ENCODE data around the gene FAM114A1.
A peak's percentile ranks its signal among the peaks of the same experiment; 100 is the strongest.

Gene FAM114A1

GRCh38 chr4:38867478-38868058 lies at the start of gene FAM114A1:
FAM114A1 (plus strand) TSS chr4:38867806; CDS start chr4:38878079, 10,273 bp downstream.
- DNase-seq = peak; percentile 3

GRCh38 chr4:38818441-38818976 lies 49.1 kb upstream of the FAM114A1 start:
- DNase-seq = no peak

GRCh38 chr4:38819569-38819968 lies 48.0 kb upstream of the FAM114A1 start:
- no peak for DNase-seq

GRCh38 chr4:38820329-38821061 lies 47.1 kb upstream of the FAM114A1 start:
- no peak for DNase-seq

- DNase-seq = no peak
Measured at GRCh38 chr4:38821739-38822138, 45.9 kb upstream of the FAM114A1 start.

GRCh38 chr4:38822748-38823303 lies 44.8 kb upstream of the FAM114A1 start:
- no peak for DNase-seq

GRCh38 chr4:38823766-38824165 lies 43.8 kb upstream of the FAM114A1 start:
- DNase-seq = no peak

GRCh38 chr4:38829237-38829636 lies 38.4 kb upstream of the FAM114A1 start:
- no peak for DNase-seq

GRCh38 chr4:38831653-38832052 lies 36.0 kb upstream of the FAM114A1 start:
- no peak for DNase-seq

- DNase-seq = no peak
Measured at GRCh38 chr4:38832206-38832605, 35.4 kb upstream of the FAM114A1 start.

GRCh38 chr4:38832624-38833528 lies 34.7 kb upstream of the FAM114A1 start:
- no peak for DNase-seq

- no peak for DNase-seq
Measured at GRCh38 chr4:38834570-38834969, 33.0 kb upstream of the FAM114A1 start.

GRCh38 chr4:38837334-38837733 lies 30.3 kb upstream of the FAM114A1 start:
- DNase-seq = no peak

GRCh38 chr4:38837849-38838248 lies 29.8 kb upstream of the FAM114A1 start:
- DNase-seq = peak; percentile 51

GRCh38 chr4:38842994-38843393 lies 24.6 kb upstream of the FAM114A1 start:
- DNase-seq = no peak

- no peak for DNase-seq
Measured at GRCh38 chr4:38846015-38846414, 21.6 kb upstream of the FAM114A1 start.

- no peak for DNase-seq
Measured at GRCh38 chr4:38855466-38855865, 12.1 kb upstream of the FAM114A1 start.

GRCh38 chr4:38856046-38856445 lies 11.6 kb upstream of the FAM114A1 start:
- DNase-seq = peak; percentile 19

GRCh38 chr4:38856524-38857337 lies 10.9 kb upstream of the FAM114A1 start, which contains the start of gene TLR6:
TLR6 (minus strand) TSS chr4:38856817; CDS start chr4:38829473, 27,344 bp downstream.
- peak; percentile 81 for DNase-seq

GRCh38 chr4:38857354-38858096 lies 10.1 kb upstream of the FAM114A1 start:
- DNase-seq = peak; percentile 28

- no peak for DNase-seq
Measured at GRCh38 chr4:38858097-38858420, 9.5 kb upstream of the FAM114A1 start.
